NCI-H146 treated with DMSO at 0.1 percent for 48 hours (cell line): ENCODE measurements around the gene RCAN3.
"Not testable (repeated sequence)": the region's sequence is repeated elsewhere in the genome, so short reads cannot be mapped to it uniquely, and the experiment has no call there.

Source experiments
- DNase-seq: peaks from one replicate; lab custom pipeline; 2025; ENCODE audit not compliant: unreplicated experiment; lab: John Stamatoyannopoulos, UW

Gene RCAN3

GRCh38 chr1:24548070-24548469 is 45.4 kb downstream of the RCAN3 start:
- no peak for DNase-seq

GRCh38 chr1:24549210-24549609 is 46.6 kb downstream of the RCAN3 start:
- not testable (repeated sequence) for DNase-seq

- no peak for DNase-seq
Measured at GRCh38 chr1:24551290-24551959, 48.8 kb downstream of the RCAN3 start.

- no peak for DNase-seq
Measured at GRCh38 chr1:24551960-24552571, 49.4 kb downstream of the RCAN3 start.

- DNase-seq, result no peak
Measured at GRCh38 chr1:24553931-24554330, 51.3 kb downstream of the RCAN3 start.

- DNase-seq, result no peak
Measured at GRCh38 chr1:24554714-24555113, 52.1 kb downstream of the RCAN3 start.

GRCh38 chr1:24555591-24556413 is 53.2 kb downstream of the RCAN3 start, which contains the start of gene NCMAP:
Gene NCMAP (plus strand): TSS chr1:24556087. CDS start chr1:24595431, 39,344 bp downstream.
- no peak for DNase-seq

GRCh38 chr1:24556414-24556795 is 53.8 kb downstream of the RCAN3 start:
- DNase-seq, result no peak

GRCh38 chr1:24557220-24557619 is 54.6 kb downstream of the RCAN3 start:
- DNase-seq, result no peak

GRCh38 chr1:24557711-24558131 is 55.1 kb downstream of the RCAN3 start:
- DNase-seq, result no peak

- no peak for DNase-seq
Measured at GRCh38 chr1:24558455-24558854, 55.8 kb downstream of the RCAN3 start.

GRCh38 chr1:24558902-24559791 is 56.5 kb downstream of the RCAN3 start:
- DNase-seq, result peak; percentile 16

- DNase-seq, result no peak
Measured at GRCh38 chr1:24560361-24560760, 57.7 kb downstream of the RCAN3 start.

- no peak for DNase-seq
Measured at GRCh38 chr1:24562625-24563024, 60.0 kb downstream of the RCAN3 start.

GRCh38 chr1:24564695-24565094 is 62.1 kb downstream of the RCAN3 start:
- no peak for DNase-seq

GRCh38 chr1:24566236-24566867 is 63.7 kb downstream of the RCAN3 start:
- no peak for DNase-seq

- DNase-seq, result no peak
Measured at GRCh38 chr1:24567792-24568388, 65.3 kb downstream of the RCAN3 start.

- no peak for DNase-seq
Measured at GRCh38 chr1:24568475-24568874, 65.8 kb downstream of the RCAN3 start.

- no peak for DNase-seq
Measured at GRCh38 chr1:24570265-24571125, 67.9 kb downstream of the RCAN3 start.
